Upper lobe of left lung (tissue), 4 donors: ENCODE results near the gene TUBAL3.

Experiments
- EP300 ChIP-seq, 4 donors: sonication (generic); formaldehyde crosslinking; IDR thresholded peaks; one replicate each; pipeline ENCODE4 v1.5.1; 2017; ENCODE audit warnings: antibody characterized with exemption in 4 of 4, control low read depth in 2 of 4
- POLR2A ChIP-seq, 4 donors: fragments of 450-650 bp; IDR thresholded peaks; one replicate each; pipeline ENCODE4 v1.5.1; 2016 to 2017; ENCODE audit warnings: antibody characterized with exemption in 4 of 4, mild to moderate bottlenecking in 2 of 4
- TF ChIP-seq, protein P1 (sequence below), 6 experiments: fragments of 450-650 bp in 4 of 6; fragments of 200-600 bp in 2 of 6; sonication (generic) in 2 of 6; IDR thresholded peaks; one replicate each; pipeline ENCODE4 v1.5.1; 2016 to 2019; ENCODE audit warnings: antibody characterized with exemption in 6 of 6

- TF ChIP-seq POLR2A (IDR thresholded peaks at IDR 0.05) (peak in 3 of 4 donors; percentile 76 to 98 (median 85)), EP300 (IDR thresholded peaks at IDR 0.05) (no peak)
- TF ChIP-seq, protein P1, sequence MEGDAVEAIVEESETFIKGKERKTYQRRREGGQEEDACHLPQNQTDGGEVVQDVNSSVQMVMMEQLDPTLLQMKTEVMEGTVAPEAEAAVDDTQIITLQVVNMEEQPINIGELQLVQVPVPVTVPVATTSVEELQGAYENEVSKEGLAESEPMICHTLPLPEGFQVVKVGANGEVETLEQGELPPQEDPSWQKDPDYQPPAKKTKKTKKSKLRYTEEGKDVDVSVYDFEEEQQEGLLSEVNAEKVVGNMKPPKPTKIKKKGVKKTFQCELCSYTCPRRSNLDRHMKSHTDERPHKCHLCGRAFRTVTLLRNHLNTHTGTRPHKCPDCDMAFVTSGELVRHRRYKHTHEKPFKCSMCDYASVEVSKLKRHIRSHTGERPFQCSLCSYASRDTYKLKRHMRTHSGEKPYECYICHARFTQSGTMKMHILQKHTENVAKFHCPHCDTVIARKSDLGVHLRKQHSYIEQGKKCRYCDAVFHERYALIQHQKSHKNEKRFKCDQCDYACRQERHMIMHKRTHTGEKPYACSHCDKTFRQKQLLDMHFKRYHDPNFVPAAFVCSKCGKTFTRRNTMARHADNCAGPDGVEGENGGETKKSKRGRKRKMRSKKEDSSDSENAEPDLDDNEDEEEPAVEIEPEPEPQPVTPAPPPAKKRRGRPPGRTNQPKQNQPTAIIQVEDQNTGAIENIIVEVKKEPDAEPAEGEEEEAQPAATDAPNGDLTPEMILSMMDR (IDR thresholded peaks at IDR 0.05) = no peak
Measured at GRCh38 chr10:5446390-5446926, 41.8 kb upstream of the TUBAL3 start.
